Right ventricle myocardium superior (tissue), 1 donor: ENCODE data around the gene ADCY5. TPM values are rescaled to one million over a fixed set of nuclear protein-coding genes. Genes with fewer than 3 reads are reported as not detected.
"Not testable (repeated sequence)": the region's sequence is repeated elsewhere in the genome, so short reads cannot be mapped to it uniquely, and the experiment has no call there.

Experiments
- ATAC-seq: fragments of 200-7000 bp; cut with Tn5 transposase; one replicate; pipeline ENCODE4 v1.9.1; 2020; ENCODE audit warnings: mild to moderate bottlenecking; ENCODE audit not compliant: poor library complexity
- DNase-seq: peaks from one replicate; pipeline ENCODE4 v3.0.0-alpha.2; 2020
- intact Hi-C: fragments of 100-400 bp; cut with DNase I; formaldehyde crosslinking; loops from one replicate; pipeline ENCODE4 v1.11.2; 2022
- long read RNA-seq: library from polyadenylated mRNA; unstranded; transcript quantifications from one replicate; pipeline ENCODE4 v2.0.0, GENCODE V29; 2021
- total RNA-seq: library from RNA; stranded (reverse); fragmentation: NEBNext Ultra II Directional; extraction: Animal tissue kit (Norgen Biotek cat#: 25700); gene quantifications from one replicate; pipeline ENCODE4 v1.2.1, GENCODE V29; 2021
- donor health status: DM: no; HTN: yes; CAD: no; lungs with severe emphysema.

The ADCY5 gene
- 225 TPM for total RNA-seq
- long read RNA-seq, full-length matches to known transcripts: 212 of 633 reads
- long read RNA-seq, partial matches to known transcripts: 214 of 633 reads
- long read RNA-seq, other reads (novel, unspliced or antisense): 207 of 633 reads

GRCh38 chr3:123448536-123449101, at the start of gene ADCY5:
TSS of gene ADCY5 (minus strand) at chr3:123449090. CDS start at chr3:123448545, 545 bp downstream.
- intact Hi-C loops: loop anchor here (5.0 kb wide), 2 partner anchors 36 to 116 kb away; no protein-coding TSS in a partner anchor
- ATAC-seq (peak; percentile 29), DNase-seq (peak; percentile 59)

GRCh38 chr3:123493912-123494311, 45.0 kb upstream of the ADCY5 start:
- ATAC-seq: no peak
- intact Hi-C loops: no loop called here
- DNase-seq: no peak

DNA sequence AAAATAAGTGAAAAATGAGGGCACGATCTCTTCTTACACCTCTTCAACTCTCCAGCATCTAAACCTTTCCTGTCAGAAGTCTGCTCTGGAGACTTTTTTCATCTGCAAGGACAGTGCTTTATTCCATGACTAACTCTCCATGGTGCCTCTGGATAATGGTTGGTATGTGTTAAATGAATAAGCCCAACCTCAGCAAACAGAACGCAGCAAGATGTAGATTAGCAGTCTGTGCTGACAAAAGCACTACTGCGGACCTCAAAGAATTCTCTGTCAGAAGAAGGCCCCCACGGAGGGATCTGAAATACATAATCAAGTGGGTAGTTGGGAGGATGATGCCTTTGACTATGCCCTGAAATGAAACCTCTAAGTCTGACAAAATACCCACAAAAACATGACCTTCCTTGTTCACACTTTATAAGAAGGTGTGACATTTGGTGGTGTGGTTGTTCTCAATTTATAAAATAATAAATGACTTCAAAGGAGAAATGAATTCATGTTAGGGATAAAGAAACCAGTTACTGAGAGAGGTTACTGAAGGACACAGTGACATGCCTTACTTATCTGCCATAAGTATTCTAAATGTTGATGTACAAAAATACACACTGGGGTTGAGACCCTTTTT, 43.2 kb upstream of the ADCY5 start:
- DNase-seq (no peak), ATAC-seq (no peak)
- intact Hi-C loops: no loop called here

GRCh38 chr3:123489400-123490004, 40.6 kb upstream of the ADCY5 start:
- DNase-seq (peak; percentile 85), ATAC-seq (peak; percentile 86)
- intact Hi-C loops: loop anchor here (2.0 kb wide), 1 partner anchor 161 kb away; no protein-coding TSS in a partner anchor

DNA sequence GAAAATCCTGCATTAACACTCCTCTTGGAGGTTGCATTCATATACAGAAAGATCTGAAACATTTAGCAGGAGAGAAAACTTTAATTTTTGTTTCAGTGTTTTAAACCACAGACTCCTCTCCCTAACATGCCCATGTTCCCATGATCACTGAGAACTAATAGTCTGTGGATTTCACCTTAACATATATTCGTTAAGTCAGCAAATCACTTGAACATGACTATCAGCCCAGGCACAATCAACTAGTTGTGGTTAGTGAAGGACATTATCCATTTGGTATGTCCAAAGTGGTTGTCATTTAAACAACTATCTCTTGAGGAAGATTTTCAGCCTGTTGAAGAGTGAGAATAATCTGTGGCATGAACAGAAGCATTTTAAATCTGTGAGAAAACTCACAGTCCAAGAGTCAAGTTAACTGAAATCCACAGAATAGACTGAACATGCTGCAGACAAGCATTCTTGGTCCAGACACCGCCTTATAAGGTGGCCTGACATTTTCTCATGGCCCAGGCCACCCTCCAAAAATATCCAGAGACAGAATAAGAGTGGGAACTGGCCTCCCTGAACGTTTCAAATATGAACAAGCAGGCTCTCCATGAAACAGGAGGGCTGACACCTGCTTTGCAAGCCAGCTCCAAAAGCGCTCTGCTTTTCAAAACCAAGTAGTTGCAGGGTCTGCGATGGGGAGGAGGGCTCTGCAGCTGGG, 39.9 kb upstream of the ADCY5 start:
- intact Hi-C loops: loop anchor here (2.0 kb wide), 1 partner anchor 160 kb away; no protein-coding TSS in a partner anchor
- ATAC-seq (peak; percentile 46), DNase-seq (no peak)

GRCh38 chr3:123487063-123487462, 38.2 kb upstream of the ADCY5 start:
- intact Hi-C loops, DNase-seq: not testable (repeated sequence)
- ATAC-seq: peak; percentile 27

GRCh38 chr3:123486460-123486859, 37.6 kb upstream of the ADCY5 start:
- DNase-seq: no peak
- ATAC-seq: no peak
- intact Hi-C loops: no loop called here

DNA sequence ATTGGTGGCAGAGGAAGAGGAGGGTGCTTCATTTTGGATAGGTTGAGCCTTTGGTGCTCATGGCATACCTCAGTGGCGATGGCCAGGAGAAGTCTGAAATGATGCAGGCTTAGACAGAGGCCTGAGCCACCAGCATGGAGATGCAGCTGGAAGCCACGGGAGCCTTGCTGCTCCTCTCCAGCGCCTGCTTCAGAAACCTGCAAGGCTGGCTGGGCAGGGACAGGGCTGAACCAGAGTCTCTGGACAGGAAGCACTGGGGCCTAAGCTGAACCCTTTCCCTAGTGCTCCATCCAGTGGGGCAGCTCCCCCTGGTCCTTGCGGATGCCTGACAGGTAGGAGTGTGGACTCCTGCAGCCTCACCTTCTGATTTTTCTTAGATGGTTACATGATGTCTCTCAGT, 36.7 kb upstream of the ADCY5 start:
- ATAC-seq (no peak), DNase-seq (no peak)
- intact Hi-C loops: no loop called here

DNA sequence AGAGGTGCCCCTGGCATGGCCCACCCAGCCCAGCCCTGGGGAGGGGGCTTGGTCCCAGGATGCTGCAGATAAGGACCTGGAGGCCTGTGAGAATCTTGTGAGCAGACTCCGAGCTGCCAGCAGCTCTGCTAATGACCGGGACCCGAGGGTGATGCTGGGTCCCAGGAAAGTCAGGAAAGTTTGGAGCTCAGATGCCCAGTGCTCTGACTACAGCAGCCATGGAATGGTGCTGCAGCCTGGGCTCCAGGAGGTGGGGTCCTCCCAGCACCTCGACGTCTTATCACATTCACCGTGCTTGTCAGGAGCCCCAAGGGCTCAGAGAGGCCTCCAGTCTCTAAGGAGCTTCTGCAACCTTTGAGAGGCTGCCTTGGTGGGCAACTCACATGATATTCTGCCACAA, 34.3 kb upstream of the ADCY5 start:
- intact Hi-C loops: no loop called here
- DNase-seq (no peak), ATAC-seq (no peak)

DNA sequence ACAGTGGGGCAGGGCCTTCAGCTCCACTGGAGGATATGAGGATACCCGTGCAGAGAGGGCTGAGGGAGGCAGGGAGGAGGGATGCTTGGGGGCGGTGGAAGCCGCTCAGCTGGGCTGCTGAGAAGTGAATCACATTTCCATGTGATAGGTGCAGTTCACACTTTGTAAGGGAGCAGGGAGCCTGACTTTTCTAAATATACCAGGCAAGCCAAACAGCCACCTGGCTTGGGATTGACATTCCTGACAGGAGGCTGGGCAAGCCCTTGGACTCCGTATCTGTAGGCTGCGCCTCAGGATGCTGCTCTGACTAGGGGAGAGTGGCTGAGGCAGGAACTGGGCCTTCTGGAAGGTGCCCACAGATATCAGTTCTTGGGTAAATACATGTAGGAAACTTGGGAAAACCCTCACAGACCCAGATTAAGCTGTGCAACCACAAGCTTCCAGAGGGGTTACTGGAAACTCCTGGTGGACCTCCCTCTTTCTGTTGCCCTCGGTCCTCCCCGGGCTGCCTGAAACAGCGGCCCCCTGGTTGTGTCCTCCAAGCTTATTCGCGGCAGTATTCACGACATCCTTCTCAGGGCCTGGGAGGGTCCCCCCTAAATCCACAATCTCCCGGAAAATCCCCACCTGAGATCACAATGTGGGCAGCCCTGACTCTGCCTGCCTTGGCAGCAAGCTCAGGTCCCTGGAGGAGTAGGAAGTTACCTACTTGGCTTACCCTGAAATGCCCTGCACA, 33.0 kb upstream of the ADCY5 start:
- peak; percentile 70 for ATAC-seq
- intact Hi-C loops: no loop called here
- DNase-seq: no peak

DNA sequence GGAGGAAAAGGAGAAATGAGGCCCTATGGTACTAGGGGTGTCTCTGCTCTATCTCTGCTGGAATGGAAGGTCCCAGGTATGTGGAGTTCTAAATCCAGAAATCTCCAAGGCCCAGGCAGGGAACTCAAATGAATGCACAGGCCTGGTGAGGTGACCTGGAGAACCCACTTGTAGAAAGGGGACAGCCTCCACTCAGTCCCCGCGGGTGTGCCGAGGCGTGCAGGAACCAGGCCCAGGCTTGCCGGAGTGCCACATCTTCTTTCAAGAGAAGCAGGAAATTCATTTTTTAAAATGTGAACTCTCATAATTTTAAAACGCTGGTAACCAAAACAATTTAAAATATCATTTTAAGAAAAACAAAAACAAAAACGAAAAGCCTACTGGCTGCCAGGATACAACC, 32.2 kb upstream of the ADCY5 start:
- no peak for ATAC-seq
- intact Hi-C loops: no loop called here
- no peak for DNase-seq

DNA sequence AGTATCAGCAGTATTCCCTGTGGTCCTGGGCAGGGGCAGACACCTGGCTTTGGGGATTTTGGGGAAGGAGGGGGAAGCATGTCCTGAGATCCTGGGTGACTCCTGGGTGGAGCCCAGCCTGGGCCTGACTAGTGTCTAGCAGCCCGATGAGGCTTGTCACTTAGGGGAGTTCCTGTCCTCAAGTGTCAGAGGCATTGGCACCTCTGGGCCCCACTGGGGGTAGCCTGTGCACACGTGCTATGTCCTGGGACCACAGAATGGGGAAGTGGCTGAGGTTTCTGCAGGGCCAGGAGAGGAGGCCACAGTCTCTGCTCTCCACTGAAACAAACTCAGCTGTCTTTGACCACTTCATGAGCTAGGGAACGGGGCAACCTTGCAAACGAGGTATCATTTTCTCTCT, 31.5 kb upstream of the ADCY5 start:
- DNase-seq: no peak
- ATAC-seq: no peak
- intact Hi-C loops: no loop called here

DNA sequence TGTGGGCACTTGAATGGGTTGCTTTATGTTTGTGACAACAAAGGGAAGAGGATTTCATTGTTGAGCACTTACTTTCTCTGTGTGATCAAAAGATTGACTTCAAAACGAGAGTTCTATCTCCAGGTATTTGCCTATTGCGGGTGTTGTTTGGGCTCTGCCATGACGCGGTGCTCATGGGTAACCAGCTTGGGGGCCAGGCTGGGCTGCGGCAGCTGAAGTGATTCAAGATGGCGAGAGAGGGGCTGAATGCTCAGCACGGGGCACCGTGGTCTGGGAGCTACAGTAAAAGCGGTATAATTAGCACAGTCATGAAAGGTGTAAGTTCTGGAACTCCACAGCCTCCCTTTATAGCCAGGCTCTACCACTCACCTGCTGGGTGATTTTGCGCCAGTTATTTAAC, 31.0 kb upstream of the ADCY5 start:
- no peak for DNase-seq
- ATAC-seq: no peak
- intact Hi-C loops: no loop called here

GRCh38 chr3:123478314-123478713, 29.4 kb upstream of the ADCY5 start:
- no peak for DNase-seq
- intact Hi-C loops: no loop called here
- ATAC-seq: no peak

DNA sequence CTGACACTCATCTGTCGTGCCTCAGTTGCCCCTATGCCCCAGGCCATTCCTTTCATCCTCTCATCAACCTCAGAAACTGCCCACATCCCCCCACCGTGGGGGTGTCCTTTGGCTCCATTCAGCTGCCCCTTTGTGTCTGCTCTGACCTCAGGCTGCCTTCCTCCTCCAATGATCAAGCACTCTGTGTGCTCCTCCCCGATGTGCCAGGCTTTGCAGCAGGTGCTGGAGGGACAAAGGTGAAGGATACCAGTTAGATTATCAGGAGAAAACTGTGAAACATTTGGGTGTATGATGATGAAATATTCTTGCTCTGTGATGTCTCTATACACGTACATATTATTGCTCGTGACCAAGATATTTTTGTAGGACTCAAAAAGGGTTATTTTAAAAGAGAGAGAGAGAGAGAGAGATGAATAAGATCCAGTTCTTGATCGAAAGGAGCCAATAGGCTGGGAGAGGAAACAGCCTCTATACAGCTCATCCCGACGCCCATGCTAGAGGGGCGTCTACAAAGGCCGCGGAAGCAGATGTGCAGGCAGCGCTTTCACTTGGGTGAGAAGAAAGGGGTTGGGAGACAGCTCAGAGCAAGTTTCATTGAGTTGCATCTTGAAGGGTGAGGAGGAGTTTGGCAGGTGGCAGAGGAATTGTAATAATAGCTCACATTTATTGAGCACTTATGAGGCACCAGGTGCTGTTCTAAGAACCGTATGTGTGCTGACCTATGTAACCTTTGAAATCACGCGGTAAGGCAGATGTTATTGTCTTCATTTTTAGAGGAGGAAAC, 28.3 kb upstream of the ADCY5 start:
- no peak for DNase-seq
- intact Hi-C loops: no loop called here
- no peak for ATAC-seq

DNA sequence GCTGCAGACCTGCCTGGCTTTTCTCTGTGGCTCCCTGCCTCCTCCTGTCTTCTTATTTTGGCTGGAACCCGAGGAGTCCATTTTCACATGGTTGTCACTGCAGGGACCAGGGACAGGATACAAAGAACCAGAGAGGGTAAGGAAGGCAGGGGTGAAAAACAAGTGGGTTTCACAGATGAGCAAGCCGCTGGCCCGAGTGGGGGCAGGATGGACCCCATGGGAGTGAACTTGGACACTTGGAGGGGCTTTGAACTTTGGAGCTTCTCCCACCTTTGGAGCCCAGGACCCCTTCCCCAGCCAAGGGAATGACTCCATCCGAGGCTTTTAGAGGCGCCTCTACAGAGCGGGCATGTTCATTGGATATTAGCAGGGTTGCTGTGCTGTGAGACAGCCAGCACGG, 26.9 kb upstream of the ADCY5 start:
- intact Hi-C loops: no loop called here
- DNase-seq (no peak), ATAC-seq (no peak)

DNA sequence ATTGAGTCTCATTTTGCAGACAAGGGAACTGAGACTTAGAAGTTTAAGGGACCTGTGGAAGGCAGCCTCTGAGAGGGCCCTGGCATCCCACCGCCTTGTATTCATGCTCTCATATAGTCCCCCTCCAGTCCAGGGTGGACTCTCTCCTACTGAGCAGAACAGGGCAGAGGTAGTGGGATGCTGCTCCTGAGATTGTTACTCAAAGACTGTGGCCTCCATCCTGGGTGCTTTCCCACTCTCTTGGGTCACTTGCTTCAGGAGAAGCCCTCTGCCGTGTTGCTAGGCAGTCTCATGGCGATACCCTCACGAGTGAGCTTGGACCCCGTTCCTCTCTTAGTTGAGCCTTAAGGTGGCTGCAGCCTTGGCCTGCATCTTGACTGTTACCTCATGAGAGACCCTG, 22.2 kb upstream of the ADCY5 start:
- DNase-seq (no peak), ATAC-seq (no peak)
- intact Hi-C loops: no loop called here

- DNase-seq (no peak), ATAC-seq (no peak)
- intact Hi-C loops: no loop called here
Observed at GRCh38 chr3:123469323-123469995, 20.6 kb upstream of the ADCY5 start.
